Body of pancreas (tissue), 4 donors: ENCODE measurements around the gene ZNF407.

Experiments used
- POLR2A ChIP-seq, 3 donors: fragments of 450-650 bp; IDR thresholded peaks; one replicate each; pipeline ENCODE4 v1.6.1; 2016; ENCODE audit warnings: antibody characterized with exemption in 3 of 3, mild to moderate bottlenecking in 2 of 3
- TF ChIP-seq, protein P1 (sequence below), 7 experiments: fragments of 450-650 bp in 4 of 7; fragments of 200-600 bp in 3 of 7; sonication (generic) in 3 of 7; IDR thresholded peaks; one replicate each; pipeline ENCODE4 v1.5.1; 2016 to 2019; ENCODE audit warnings: antibody characterized with exemption in 7 of 7

DNA sequence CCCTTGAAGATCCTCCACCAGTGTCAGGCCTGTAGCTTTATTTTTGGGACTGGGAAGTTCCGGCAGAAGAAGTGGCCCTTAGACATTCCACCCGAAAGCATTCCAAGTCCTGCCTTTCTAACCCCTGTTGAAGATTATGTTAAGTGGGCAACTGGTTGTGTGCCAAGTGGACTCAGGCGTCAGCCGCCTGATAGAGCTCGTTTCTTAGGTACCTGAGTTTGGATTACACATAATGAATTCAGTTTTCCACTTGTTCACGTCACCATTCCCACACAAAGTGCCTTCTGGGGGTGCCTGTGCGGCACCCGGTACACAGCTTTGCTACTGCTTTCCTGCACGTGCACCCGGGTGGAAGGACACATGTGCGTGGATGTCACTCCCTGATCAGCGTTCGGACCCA is 454.8 kb downstream of the ZNF407 start:
- TF ChIP-seq, protein P1, sequence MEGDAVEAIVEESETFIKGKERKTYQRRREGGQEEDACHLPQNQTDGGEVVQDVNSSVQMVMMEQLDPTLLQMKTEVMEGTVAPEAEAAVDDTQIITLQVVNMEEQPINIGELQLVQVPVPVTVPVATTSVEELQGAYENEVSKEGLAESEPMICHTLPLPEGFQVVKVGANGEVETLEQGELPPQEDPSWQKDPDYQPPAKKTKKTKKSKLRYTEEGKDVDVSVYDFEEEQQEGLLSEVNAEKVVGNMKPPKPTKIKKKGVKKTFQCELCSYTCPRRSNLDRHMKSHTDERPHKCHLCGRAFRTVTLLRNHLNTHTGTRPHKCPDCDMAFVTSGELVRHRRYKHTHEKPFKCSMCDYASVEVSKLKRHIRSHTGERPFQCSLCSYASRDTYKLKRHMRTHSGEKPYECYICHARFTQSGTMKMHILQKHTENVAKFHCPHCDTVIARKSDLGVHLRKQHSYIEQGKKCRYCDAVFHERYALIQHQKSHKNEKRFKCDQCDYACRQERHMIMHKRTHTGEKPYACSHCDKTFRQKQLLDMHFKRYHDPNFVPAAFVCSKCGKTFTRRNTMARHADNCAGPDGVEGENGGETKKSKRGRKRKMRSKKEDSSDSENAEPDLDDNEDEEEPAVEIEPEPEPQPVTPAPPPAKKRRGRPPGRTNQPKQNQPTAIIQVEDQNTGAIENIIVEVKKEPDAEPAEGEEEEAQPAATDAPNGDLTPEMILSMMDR (IDR thresholded peaks at IDR 0.05) = no peak
- no peak for TF ChIP-seq POLR2A (IDR thresholded peaks at IDR 0.05)
